Adipose tissue (tissue), 3 donors: ENCODE data around the gene DUOX1. TPM values are rescaled to one million over a fixed set of nuclear protein-coding genes. Genes with fewer than 3 reads are reported as not detected.

Experiments
- H3K27ac ChIP-seq: one replicate; pipeline ENCODE4 v1.5.1; 2013; ENCODE audit warnings: low read depth, low read length
- WGBS, 3 donors: extraction: QIAGEN DNeasy Blood & Tissue Kit; methylation state at CpG; one replicate each; pipeline ENCODE4 v1.1.7; 2013; 5-methylcytosine and 5-hydroxymethylcytosine counted together
- polyA plus RNA-seq, 3 donors: library from polyadenylated mRNA; stranded (reverse); fragments of 200-250 nt; gene quantifications; one replicate each; pipeline ENCODE4 v1.2.3, GENCODE V29; 2013
- donor health status: healthy with polysubstance abuse.
- donor health status: Bipolar disorder and iron deficiency.
- donor health status: healthy.

The DUOX1 gene
- polyA plus RNA-seq, 3 donors: 0.20 to 4.1 (median 0.34) TPM

DNA sequence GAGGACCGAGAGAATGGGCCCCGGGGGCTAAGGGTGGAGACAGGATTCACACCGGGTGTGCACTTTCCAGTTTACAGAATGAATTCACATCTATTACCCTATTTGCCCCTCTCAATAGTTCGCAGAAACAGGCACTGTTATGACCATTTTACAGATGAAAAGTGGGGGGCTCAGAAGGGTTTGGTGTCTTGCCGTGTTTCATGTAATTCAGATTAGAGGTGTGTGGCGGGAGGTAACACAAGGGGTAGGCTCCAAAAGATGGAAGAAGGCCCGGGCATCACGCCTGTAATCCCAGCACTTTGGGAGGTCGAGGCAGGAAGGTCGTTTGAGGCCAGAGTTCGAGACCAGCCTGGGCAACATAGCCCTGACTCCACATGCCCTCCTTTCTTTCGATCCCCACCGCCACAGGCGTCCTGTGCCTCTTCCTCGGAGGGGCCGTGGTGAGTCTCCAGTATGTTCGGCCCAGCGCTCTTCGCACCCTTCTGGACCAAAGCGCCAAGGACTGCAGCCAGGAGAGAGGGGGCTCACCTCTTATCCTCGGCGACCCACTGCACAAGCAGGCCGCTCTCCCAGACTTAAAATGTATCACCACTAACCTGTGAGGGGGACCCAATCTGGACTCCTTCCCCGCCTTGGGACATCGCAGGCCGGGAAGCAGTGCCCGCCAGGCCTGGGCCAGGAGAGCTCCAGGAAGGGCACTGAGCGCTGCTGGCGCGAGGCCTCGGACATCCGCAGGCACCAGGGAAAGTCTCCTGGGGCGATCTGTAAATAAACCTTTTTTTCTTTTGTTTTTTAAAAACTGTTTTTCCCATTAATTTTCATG is 12.3 kb upstream of the DUOX1 start:
- 23 to 33% (median 31%) methylated on average over 30 to 33 of the region's 33 CpGs for WGBS, 3 donors
- H3K27ac ChIP-seq: no peak overlapping the region

DNA sequence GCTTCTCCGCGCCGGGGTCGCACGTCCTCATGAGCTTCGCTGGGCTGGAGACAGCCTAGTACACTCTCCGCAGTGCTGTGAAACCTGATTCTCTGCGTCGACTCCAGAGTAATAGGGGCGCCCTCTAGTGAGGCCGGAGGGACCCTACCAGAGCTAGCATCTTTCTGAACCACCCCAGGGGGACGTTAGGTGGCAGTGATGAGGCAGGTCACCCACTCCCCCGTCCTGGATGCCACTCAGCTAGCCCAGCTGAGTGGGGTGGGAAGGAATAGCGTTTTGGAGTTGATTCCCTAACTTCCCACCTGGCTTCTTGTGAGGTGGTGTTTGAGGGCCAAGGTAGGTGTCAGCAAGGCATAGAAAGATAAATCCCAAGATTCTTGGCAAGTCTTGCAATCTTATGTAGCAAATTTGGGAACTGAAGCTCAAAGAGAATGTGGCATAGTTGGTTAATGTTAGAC is 11.6 kb upstream of the DUOX1 start:
- H3K27ac ChIP-seq: no peak overlapping the region
- WGBS, 3 donors: 0 to 1% (median 0%) methylated on average over 14 of the region's 14 CpGs

DNA sequence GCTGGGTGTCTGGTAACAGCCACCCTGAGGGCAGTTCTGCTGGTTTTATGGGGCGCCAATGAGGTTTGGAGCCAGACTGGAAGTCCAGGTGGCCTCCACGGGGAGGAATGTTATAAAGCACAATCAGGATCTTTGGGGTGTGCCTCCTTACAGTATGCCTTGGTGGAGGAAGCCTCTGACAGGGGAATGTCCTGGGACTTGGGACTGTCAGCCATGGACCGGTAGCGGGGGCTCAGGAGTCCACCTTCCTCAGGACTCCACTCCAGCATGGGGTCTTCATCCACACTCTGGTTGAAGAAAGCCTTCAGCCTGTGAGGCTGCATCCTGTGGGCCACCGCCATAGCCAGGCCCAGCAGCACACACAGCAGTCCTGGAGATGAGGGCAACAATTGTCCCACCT is 10.8 kb upstream of the DUOX1 start:
- 86 to 95% (median 91%) methylated on average over 5 of the region's 5 CpGs for WGBS, 3 donors
- H3K27ac ChIP-seq: no peak overlapping the region

DNA sequence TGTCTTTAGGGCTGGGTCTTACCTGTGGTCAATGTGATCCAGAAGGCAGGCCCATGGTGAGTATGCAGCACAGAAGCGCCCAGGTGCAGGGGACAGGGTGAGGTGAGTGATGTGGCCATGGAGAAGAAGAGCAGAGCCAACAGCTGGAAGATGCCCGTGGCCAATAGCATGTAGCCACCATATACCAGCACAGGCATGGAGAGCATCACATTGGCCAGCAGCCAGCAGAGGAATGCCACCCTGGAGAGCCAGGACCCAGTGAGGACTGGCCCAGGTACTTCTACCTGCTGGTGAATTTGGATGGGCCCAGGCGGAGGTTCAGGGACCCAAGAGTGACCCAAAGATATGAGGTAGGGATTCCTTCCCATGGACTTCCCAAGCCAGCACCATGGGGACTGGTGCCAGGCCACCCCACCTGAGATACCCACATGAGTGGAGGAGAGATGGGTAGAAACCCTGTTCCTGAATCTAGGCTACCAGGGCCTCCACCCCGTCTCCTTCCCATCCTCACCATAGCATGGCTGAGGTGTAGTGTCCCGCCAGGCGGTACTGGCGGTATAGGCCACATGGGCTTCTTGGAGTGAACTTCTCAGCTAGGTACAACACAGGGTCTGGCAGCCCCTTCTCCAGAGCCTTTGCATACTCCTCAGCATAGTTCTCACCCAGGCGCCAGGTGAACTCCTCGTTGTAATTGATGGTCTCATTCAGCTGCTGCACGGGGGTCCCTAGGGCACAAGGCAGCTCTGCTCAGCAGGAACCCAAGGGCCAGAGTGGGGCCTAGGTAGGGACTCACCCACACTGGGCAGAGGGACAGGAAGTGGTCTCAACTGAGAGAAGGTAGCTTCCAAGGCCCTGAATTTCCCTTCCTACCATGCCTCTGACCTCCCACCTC is 9.5 kb upstream of the DUOX1 start:
- WGBS, 3 donors: 94 to 97% (median 95%) methylated on average over 10 of the region's 10 CpGs
- no peak overlapping the region for H3K27ac ChIP-seq

- 89 to 95% (median 91%) methylated on average over 3 of the region's 3 CpGs for WGBS, 3 donors
These were observed 8.8 kb upstream of the DUOX1 start for GRCh38 chr15:45121020-45121419.

GRCh38 chr15:45121706-45122417 is 7.9 kb upstream of the DUOX1 start:
- WGBS, 3 donors: 52 to 60% (median 55%) methylated on average over 9 of the region's 9 CpGs
- H3K27ac ChIP-seq: no peak overlapping the region

More at GRCh38 chr15:45121020-45121419, 8.8 kb upstream of the DUOX1 start:
- H3K27ac ChIP-seq: no peak overlapping the region

DNA sequence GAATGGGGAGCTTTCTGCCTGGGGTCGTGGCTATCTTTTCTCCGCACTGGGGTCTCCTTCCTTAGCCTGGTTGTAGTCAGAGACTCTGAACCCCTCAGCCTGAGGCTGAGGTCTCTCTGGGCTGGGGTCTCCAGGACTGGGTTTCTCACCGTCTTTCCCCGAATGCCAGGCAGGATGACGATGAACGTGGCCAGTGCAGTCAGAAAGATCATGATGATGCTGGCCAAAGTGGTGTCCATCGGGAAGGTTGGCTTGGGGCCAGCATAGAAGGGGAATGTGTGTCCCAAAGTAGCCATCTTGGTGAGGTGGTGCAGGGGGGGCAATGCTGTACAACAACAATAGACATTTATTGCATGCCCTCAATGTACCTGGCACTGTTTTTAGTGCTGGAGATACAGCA is 7.1 kb upstream of the DUOX1 start:
- no peak overlapping the region for H3K27ac ChIP-seq
- 82 to 87% (median 83%) methylated on average over 7 of the region's 7 CpGs for WGBS, 3 donors

DNA sequence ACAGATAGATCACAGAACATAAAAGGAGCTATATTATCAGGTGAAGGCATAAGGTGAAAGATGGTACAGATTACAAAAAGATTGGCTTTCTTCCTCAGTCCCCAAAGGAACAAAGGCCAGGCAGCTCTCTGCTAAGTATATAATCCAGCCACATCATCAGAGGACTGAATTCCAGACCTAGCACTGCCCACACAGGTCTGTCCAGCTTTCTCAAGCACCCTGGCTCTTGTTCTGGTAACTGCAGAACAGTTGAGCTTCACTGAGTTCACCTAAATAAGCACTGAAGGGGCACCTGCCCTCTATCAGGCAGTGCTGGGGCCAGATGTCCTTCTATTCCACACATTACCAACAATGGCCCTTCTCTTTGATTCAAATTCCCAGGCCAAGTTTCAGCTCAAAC is 6.4 kb upstream of the DUOX1 start:
- no peak overlapping the region for H3K27ac ChIP-seq

- H3K27ac ChIP-seq: no peak overlapping the region
- WGBS, 3 donors: 55 to 62% (median 61%) methylated on average over 2 of the region's 2 CpGs
These were observed 3.1 kb upstream of the DUOX1 start for GRCh38 chr15:45126535-45127158.

- WGBS, 3 donors: 3 to 11% (median 5%) methylated on average over 46 to 47 of the region's 47 CpGs
- H3K27ac ChIP-seq: no peak overlapping the region
These were observed 689 bp upstream of the DUOX1 start for GRCh38 chr15:45128971-45129639.

GRCh38 chr15:45130291-45131000 is 652 bp downstream of the DUOX1 start:
- 87 to 91% (median 88%) methylated on average over 7 of the region's 7 CpGs for WGBS, 3 donors
- no peak overlapping the region for H3K27ac ChIP-seq

- H3K27ac ChIP-seq: no peak overlapping the region
- WGBS, 3 donors: 50 to 95% (median 94%) methylated on average over 3 of the region's 3 CpGs
These were observed 1.7 kb downstream of the DUOX1 start for GRCh38 chr15:45131510-45131909.

- WGBS, 3 donors: 64 to 74% (median 71%) methylated on average over 3 of the region's 3 CpGs
- no peak overlapping the region for H3K27ac ChIP-seq
These were observed 3.2 kb downstream of the DUOX1 start for GRCh38 chr15:45132844-45133560.

GRCh38 chr15:45133561-45133920 is 3.7 kb downstream of the DUOX1 start:
- H3K27ac ChIP-seq: no peak overlapping the region
- WGBS, 3 donors: 73 to 89% (median 79%) methylated on average over 5 of the region's 5 CpGs

GRCh38 chr15:45134046-45134445 is 4.3 kb downstream of the DUOX1 start:
- H3K27ac ChIP-seq: no peak overlapping the region
- WGBS, 3 donors: 87 to 97% (median 89%) methylated on average over 7 of the region's 7 CpGs

DNA sequence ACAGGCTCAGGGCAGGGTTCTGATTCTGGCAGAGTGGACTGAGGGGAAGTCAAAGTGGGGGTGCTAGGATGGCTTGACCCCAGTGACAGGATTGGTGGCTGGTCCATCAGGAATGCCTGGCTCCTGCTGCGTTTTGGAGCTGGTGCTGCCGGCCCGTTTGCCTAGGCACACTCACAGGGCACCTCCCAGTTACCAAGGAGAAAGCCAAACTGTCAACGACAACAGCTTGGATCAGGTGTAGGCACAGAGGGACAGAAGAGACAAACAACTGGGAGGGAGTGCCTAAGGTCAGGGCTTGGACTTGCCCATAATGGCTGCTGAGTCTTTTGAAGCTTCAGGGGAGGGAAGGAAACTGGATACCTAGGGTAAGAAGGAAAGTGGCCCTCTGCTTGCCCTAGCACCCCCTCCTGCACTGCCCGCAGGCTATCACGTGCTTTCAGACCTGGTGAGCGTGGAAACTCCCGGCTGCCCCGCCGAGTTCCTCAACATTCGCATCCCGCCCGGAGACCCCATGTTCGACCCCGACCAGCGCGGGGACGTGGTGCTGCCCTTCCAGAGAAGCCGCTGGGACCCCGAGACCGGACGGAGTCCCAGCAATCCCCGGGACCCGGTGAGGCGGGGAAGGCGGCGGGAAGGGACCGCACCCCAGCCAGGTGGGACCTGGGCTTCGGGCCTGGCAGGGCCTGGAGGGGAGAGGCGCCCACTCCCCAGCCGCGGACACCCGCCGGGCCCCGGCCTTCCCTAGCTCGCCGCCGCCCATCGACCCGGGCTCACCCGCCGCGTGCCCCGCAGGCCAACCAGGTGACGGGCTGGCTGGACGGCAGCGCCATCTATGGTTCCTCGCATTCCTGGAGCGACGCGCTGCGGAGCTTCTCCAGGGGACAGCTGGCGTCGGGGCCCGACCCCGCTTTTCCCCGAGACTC is 5.1 kb downstream of the DUOX1 start:
- 8 to 11% (median 8%) methylated on average over 49 to 57 of the region's 57 CpGs for WGBS, 3 donors
- no peak overlapping the region for H3K27ac ChIP-seq
